Stomach smooth muscle (tissue), 2 donors: ENCODE data around the gene ST3GAL3.

Source experiments
- H3K27ac ChIP-seq: one replicate; pipeline ENCODE4 v1.7.0; 2013; ENCODE audit warnings: mild to moderate bottlenecking, low read length, inconsistent platforms
- H3K27me3 ChIP-seq, 2 donors: one replicate each; pipeline ENCODE4 v1.7.0; 2013; ENCODE audit warnings: low read length in 2 of 2; ENCODE audit not compliant: insufficient read depth in 2 of 2, control insufficient read depth in 1 of 2
- H3K36me3 ChIP-seq, 2 donors: one replicate each; pipeline ENCODE4 v1.7.0; 2013; ENCODE audit warnings: low read length in 2 of 2; ENCODE audit not compliant: control insufficient read depth in 2 of 2, insufficient read depth in 2 of 2
- H3K4me1 ChIP-seq: one replicate; pipeline ENCODE4 v1.7.0; 2013; ENCODE audit warnings: low read length; ENCODE audit not compliant: control insufficient read depth, insufficient read depth
- H3K4me3 ChIP-seq, 2 donors: one replicate each; pipeline ENCODE4 v1.7.0; 2013; ENCODE audit warnings: low read length in 2 of 2
- H3K9ac ChIP-seq, 2 donors: one replicate each; pipeline ENCODE4 v1.7.0; 2013; ENCODE audit warnings: low read length in 2 of 2, mild to moderate bottlenecking in 1 of 2
- H3K9me3 ChIP-seq, 2 donors: one replicate each; pipeline ENCODE4 v1.7.0; 2013; ENCODE audit warnings: low read length in 2 of 2; ENCODE audit not compliant: control insufficient read depth in 2 of 2
- donor health status: healthy.
- donor health status: Pancreatic carcinoma.

ST3GAL3 gene

GRCh38 chr1:43976045-43976444 lies 268.7 kb downstream of the ST3GAL3 start:
- peaks cover 52% of the 10 kb centered on the region for H3K4me1 ChIP-seq
- H3K36me3 ChIP-seq: peaks cover 25 to 28% of the 10 kb centered on the region in 2 donors
- peak overlapping the region; percentile 83 to 89 for H3K9ac ChIP-seq
- H3K9me3 ChIP-seq: no peaks in the 10 kb centered on the region
- peak overlapping the region; percentile 87 to 91 for H3K4me3 ChIP-seq
- H3K27me3 ChIP-seq: no peaks in the 10 kb centered on the region
- H3K27ac ChIP-seq: peak overlapping the region; percentile 92

GRCh38 chr1:43976890-43977289 lies 269.6 kb downstream of the ST3GAL3 start:
- H3K27ac ChIP-seq: no peak overlapping the region
- no peak overlapping the region for H3K9ac ChIP-seq
- peak overlapping the region in 1 of 2 donors; percentile 87 for H3K4me3 ChIP-seq
- peaks cover 25 to 26% of the 10 kb centered on the region in 2 donors for H3K36me3 ChIP-seq
- H3K9me3 ChIP-seq: no peaks in the 10 kb centered on the region
- H3K4me1 ChIP-seq: peaks cover 51% of the 10 kb centered on the region
- H3K27me3 ChIP-seq: no peaks in the 10 kb centered on the region

- H3K27me3 ChIP-seq: no peaks in the 10 kb centered on the region
- no peaks in the 10 kb centered on the region for H3K9me3 ChIP-seq
- no peak overlapping the region for H3K9ac ChIP-seq
- H3K27ac ChIP-seq: no peak overlapping the region
- H3K4me1 ChIP-seq: peaks cover 51% of the 10 kb centered on the region
- H3K36me3 ChIP-seq: peaks cover 20 to 24% of the 10 kb centered on the region in 2 donors
- no peak overlapping the region for H3K4me3 ChIP-seq
Measured at GRCh38 chr1:43977376-43978263, 270.3 kb downstream of the ST3GAL3 start.

GRCh38 chr1:43978264-43978550 lies 270.9 kb downstream of the ST3GAL3 start:
- Histone ChIP-seq H3K27me3 (no peaks in the 10 kb centered on the region), H3K4me1 (peaks cover 51% of the 10 kb centered on the region), H3K9ac (no peak overlapping the region), H3K9me3 (no peaks in the 10 kb centered on the region), H3K27ac (no peak overlapping the region), H3K36me3 (peaks cover 19 to 24% of the 10 kb centered on the region in 2 donors), H3K4me3 (peak overlapping the region in 1 of 2 donors; percentile 76)

- Histone ChIP-seq H3K9ac (peak within 1 kb of the TSS; percentile 58 to 63), H3K4me3 (peak within 1 kb of the TSS; percentile 73 to 76), H3K4me1 (peaks cover 51% of the 10 kb centered on the region), H3K27me3 (no peaks in the 10 kb centered on the region), H3K36me3 (peaks cover 18 to 24% of the 10 kb centered on the region in 2 donors), H3K9me3 (no peaks in the 10 kb centered on the region), H3K27ac (no peak within 1 kb of the TSS)
Measured at GRCh38 chr1:43978551-43979260, 271.4 kb downstream of the ST3GAL3 start, which contains the start of gene B4GALT2. TSS of gene B4GALT2 (plus strand) at chr1:43979210. CDS start at chr1:43981161, 1,951 bp downstream.

GRCh38 chr1:43979261-43979527 lies 271.9 kb downstream of the ST3GAL3 start:
- H3K27me3 ChIP-seq: no peaks in the 10 kb centered on the region
- H3K4me3 ChIP-seq: peak overlapping the region; percentile 72 to 73
- H3K9ac ChIP-seq: peak overlapping the region in 1 of 2 donors; percentile 63
- peaks cover 47% of the 10 kb centered on the region for H3K4me1 ChIP-seq
- no peak overlapping the region for H3K27ac ChIP-seq
- peaks cover 18 to 24% of the 10 kb centered on the region in 2 donors for H3K36me3 ChIP-seq
- no peaks in the 10 kb centered on the region for H3K9me3 ChIP-seq

- H3K4me1 ChIP-seq: peaks cover 42% of the 10 kb centered on the region
- H3K36me3 ChIP-seq: peaks cover 18 to 24% of the 10 kb centered on the region in 2 donors
- peak overlapping the region; percentile 58 to 63 for H3K9ac ChIP-seq
- no peaks in the 10 kb centered on the region for H3K27me3 ChIP-seq
- no peaks in the 10 kb centered on the region for H3K9me3 ChIP-seq
- no peak overlapping the region for H3K27ac ChIP-seq
- H3K4me3 ChIP-seq: peak overlapping the region; percentile 72 to 73
Measured at GRCh38 chr1:43979528-43980254, 272.4 kb downstream of the ST3GAL3 start.

- Histone ChIP-seq H3K27me3 (no peaks in the 10 kb centered on the region), H3K4me1 (peaks cover 38% of the 10 kb centered on the region), H3K9me3 (no peaks in the 10 kb centered on the region), H3K9ac (peak overlapping the region; percentile 58 to 63), H3K36me3 (peaks cover 19 to 25% of the 10 kb centered on the region in 2 donors), H3K4me3 (peak overlapping the region; percentile 72 to 73), H3K27ac (no peak overlapping the region)
Measured at GRCh38 chr1:43980255-43981134, 273.2 kb downstream of the ST3GAL3 start.
